Ovary (tissue), 3 donors: Measurements from ENCODE around the gene PPP1R2B.
"Not testable (repeated sequence)": the region's sequence is repeated elsewhere in the genome, so short reads cannot be mapped to it uniquely, and the experiment has no call there.

Source experiments
- EP300 ChIP-seq: sonication (generic); formaldehyde crosslinking; IDR thresholded peaks from one replicate; pipeline ENCODE4 v1.6.1; 2017; ENCODE audit warnings: antibody characterized with exemption
- POLR2A ChIP-seq: fragments of 450-650 bp; IDR thresholded peaks from one replicate; pipeline ENCODE4 v1.6.1; 2017; ENCODE audit warnings: antibody characterized with exemption, mild to moderate bottlenecking, moderate library complexity
- TF ChIP-seq, protein P1 (sequence below), 3 donors: fragments of 450-650 bp in 2 of 3; fragments of 200-600 bp in 1 of 3; IDR thresholded peaks; one replicate each; pipeline versions ENCODE4 v1.5.1 to v1.8.0; 2016 to 2022; ENCODE audit warnings: antibody characterized with exemption in 3 of 3, mild to moderate bottlenecking in 1 of 3
- donor health status: DM: no; HTN: no; CAD: no.

- not testable (repeated sequence) for TF ChIP-seq POLR2A, EP300
- TF ChIP-seq, protein P1, sequence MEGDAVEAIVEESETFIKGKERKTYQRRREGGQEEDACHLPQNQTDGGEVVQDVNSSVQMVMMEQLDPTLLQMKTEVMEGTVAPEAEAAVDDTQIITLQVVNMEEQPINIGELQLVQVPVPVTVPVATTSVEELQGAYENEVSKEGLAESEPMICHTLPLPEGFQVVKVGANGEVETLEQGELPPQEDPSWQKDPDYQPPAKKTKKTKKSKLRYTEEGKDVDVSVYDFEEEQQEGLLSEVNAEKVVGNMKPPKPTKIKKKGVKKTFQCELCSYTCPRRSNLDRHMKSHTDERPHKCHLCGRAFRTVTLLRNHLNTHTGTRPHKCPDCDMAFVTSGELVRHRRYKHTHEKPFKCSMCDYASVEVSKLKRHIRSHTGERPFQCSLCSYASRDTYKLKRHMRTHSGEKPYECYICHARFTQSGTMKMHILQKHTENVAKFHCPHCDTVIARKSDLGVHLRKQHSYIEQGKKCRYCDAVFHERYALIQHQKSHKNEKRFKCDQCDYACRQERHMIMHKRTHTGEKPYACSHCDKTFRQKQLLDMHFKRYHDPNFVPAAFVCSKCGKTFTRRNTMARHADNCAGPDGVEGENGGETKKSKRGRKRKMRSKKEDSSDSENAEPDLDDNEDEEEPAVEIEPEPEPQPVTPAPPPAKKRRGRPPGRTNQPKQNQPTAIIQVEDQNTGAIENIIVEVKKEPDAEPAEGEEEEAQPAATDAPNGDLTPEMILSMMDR (IDR thresholded peaks at IDR 0.05), result not testable (repeated sequence)
These were observed 3.0 kb downstream of the PPP1R2B start for GRCh38 chr5:156853055-156853454.
